GM10266 (cell line): Measurements from ENCODE around the gene PERP.

ENCODE experiments used
- DNase-seq: peaks from one replicate; pipeline ENCODE4 v3.0.0; 2012; ENCODE audit errors: extremely low spot score
- TF ChIP-seq, protein P1 (sequence below): IDR thresholded peaks from 2 replicates; pipeline ENCODE4 v1.5.1; 2012; ENCODE audit warnings: mild to moderate bottlenecking, low read depth; ENCODE audit not compliant: control insufficient read depth, insufficient read depth; ENCODE audit errors: missing control alignments

The PERP gene

DNA sequence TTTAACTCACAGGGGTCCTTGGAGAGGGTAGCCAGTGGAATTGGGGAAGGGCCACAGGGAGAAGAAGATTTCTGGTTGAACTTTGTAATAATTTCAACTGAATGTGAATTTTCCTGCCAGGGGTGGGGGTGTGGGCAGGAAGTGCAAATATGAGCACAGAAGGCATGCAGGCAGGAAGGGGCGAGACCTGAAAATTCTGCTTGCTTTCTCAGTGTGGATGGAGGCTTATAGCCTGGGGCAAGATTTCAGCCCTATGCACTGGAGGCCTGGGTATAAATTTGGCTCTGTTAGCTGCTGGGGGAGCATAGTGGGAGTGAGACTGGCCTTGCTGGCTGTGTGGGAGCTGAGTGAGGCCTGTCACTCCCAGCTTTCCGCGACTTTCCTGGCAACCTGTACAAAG lies 54.4 kb downstream of the PERP start:
- DNase-seq, result no peak
- TF ChIP-seq, protein P1, sequence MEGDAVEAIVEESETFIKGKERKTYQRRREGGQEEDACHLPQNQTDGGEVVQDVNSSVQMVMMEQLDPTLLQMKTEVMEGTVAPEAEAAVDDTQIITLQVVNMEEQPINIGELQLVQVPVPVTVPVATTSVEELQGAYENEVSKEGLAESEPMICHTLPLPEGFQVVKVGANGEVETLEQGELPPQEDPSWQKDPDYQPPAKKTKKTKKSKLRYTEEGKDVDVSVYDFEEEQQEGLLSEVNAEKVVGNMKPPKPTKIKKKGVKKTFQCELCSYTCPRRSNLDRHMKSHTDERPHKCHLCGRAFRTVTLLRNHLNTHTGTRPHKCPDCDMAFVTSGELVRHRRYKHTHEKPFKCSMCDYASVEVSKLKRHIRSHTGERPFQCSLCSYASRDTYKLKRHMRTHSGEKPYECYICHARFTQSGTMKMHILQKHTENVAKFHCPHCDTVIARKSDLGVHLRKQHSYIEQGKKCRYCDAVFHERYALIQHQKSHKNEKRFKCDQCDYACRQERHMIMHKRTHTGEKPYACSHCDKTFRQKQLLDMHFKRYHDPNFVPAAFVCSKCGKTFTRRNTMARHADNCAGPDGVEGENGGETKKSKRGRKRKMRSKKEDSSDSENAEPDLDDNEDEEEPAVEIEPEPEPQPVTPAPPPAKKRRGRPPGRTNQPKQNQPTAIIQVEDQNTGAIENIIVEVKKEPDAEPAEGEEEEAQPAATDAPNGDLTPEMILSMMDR, result no peak

DNA sequence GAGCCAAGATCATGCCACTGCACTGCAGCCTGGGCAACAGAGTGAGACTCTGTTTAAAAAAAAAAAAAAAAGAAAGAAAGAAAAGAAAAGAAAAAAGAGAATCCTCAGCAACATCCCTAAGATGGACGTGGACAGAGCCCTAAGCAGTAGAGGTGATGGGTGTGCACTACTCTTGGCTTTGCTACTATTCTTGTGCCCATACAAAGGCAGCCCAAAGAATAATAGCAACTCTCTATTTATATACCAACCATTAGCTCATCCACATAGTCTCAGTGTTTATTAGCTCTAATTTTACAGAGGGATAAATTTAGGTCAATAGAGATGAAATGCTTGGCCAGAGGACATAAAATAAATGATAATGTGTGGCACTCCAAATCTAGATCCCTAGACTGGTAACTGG lies 62.2 kb downstream of the PERP start:
- no peak for DNase-seq
- TF ChIP-seq, protein P1, result no peak

DNA sequence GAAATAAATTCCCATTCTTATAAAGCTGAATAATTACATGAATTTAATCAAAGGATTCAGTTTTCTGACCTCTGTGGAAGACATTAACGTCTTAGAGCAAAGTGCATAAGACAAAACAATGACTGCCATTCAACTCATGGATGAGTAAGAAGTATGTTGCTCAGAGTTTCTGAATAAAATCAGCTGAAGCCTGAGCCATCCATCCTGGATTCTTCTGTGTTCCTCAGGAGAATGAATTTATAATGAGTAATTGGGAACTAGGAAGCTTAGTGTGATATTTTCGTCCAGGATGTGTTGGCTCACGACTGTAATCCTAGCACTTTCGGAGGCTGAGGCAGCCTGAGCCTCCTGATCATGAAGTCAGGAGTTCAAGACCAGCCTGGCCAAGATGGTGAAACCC lies 62.8 kb downstream of the PERP start:
- no peak for DNase-seq
- TF ChIP-seq, protein P1, result no peak
